ENCODE data around the gene TSHZ2.
"Not testable (repeated sequence)": the region's sequence is repeated elsewhere in the genome, so short reads cannot be mapped to it uniquely, and the experiment has no call there.

TSHZ2 gene

GRCh38 chr20:53385941-53386767 lies 414.0 kb downstream of the TSHZ2 start:
- no peak for DNase-seq (ENCODE audit: low spot score)

GRCh38 chr20:53387983-53388675 lies 416.0 kb downstream of the TSHZ2 start:
- no peak for DNase-seq (ENCODE audit: low spot score)

- DNase-seq (ENCODE audit: low spot score) = no peak
Measured at GRCh38 chr20:53389516-53390300, 417.6 kb downstream of the TSHZ2 start.

GRCh38 chr20:53390770-53391169 lies 418.6 kb downstream of the TSHZ2 start:
- no peak for DNase-seq (ENCODE audit: low spot score)

- peak; percentile 25 for DNase-seq (ENCODE audit: low spot score)
Measured at GRCh38 chr20:53394433-53394832, 422.3 kb downstream of the TSHZ2 start.

GRCh38 chr20:53395188-53395923 lies 423.2 kb downstream of the TSHZ2 start:
- DNase-seq (ENCODE audit: low spot score) = no peak

GRCh38 chr20:53399083-53399482 lies 426.9 kb downstream of the TSHZ2 start:
- no peak for DNase-seq (ENCODE audit: low spot score)

GRCh38 chr20:53399592-53400335 lies 427.6 kb downstream of the TSHZ2 start:
- no peak for DNase-seq (ENCODE audit: low spot score)

GRCh38 chr20:53402233-53403005 lies 430.3 kb downstream of the TSHZ2 start:
- DNase-seq (ENCODE audit: low spot score) = no peak

- no peak for DNase-seq (ENCODE audit: low spot score)
Measured at GRCh38 chr20:53403029-53403428, 430.9 kb downstream of the TSHZ2 start.

GRCh38 chr20:53405139-53405538 lies 433.0 kb downstream of the TSHZ2 start:
- no peak for DNase-seq (ENCODE audit: low spot score)

- DNase-seq (ENCODE audit: low spot score) = no peak
Measured at GRCh38 chr20:53406580-53406979, 434.4 kb downstream of the TSHZ2 start.

GRCh38 chr20:53408691-53409446 lies 436.7 kb downstream of the TSHZ2 start:
- DNase-seq (ENCODE audit: low spot score) = no peak

GRCh38 chr20:53409447-53409717 lies 437.2 kb downstream of the TSHZ2 start:
- DNase-seq (ENCODE audit: low spot score) = no peak

GRCh38 chr20:53411129-53411528 lies 439.0 kb downstream of the TSHZ2 start:
- DNase-seq (ENCODE audit: low spot score) = no peak

- DNase-seq (ENCODE audit: low spot score) = no peak
Measured at GRCh38 chr20:53411891-53412290, 439.7 kb downstream of the TSHZ2 start.

- no peak for DNase-seq (ENCODE audit: low spot score)
Measured at GRCh38 chr20:53412577-53413185, 440.5 kb downstream of the TSHZ2 start.

GRCh38 chr20:53413186-53413631 lies 441.1 kb downstream of the TSHZ2 start:
- peak; percentile 54 for DNase-seq (ENCODE audit: low spot score)

- DNase-seq (ENCODE audit: low spot score) = not testable (repeated sequence)
Measured at GRCh38 chr20:53413845-53414244, 441.7 kb downstream of the TSHZ2 start.

Data from HuH-7.5 (cell line).